Heart right ventricle (tissue), 16 donors: ENCODE measurements around the gene KLF2. TPM values are rescaled to one million over a fixed set of nuclear protein-coding genes. Genes with fewer than 3 reads are reported as not detected.

Source experiments
- ATAC-seq, 8 donors: fragments of 200-7000 bp; cut with Tn5 transposase; one replicate each; pipeline ENCODE4 v1.9.1; 2020; ENCODE audit warnings: mild to moderate bottlenecking in 8 of 8, moderate library complexity in 8 of 8, moderate number of reproducible peaks in 1 of 8
- DNase-seq, 2 donors: peaks; one replicate each; pipeline ENCODE4 v3.0.0-alpha.2; 2020
- H3K27ac ChIP-seq, 10 donors: fragments of 200-600 bp; sonication (generic) in 2 of 10; one replicate each; pipeline versions ENCODE4 v1.5.0 to v1.8.0; 2020 to 2022; ENCODE audit warnings: mild to moderate bottlenecking in 3 of 10
- H3K27me3 ChIP-seq, 7 donors: fragments of 200-600 bp; one replicate each; pipeline ENCODE4 v1.8.0; 2021 to 2022; ENCODE audit warnings: mild to moderate bottlenecking in 2 of 7
- H3K36me3 ChIP-seq, 9 donors: fragments of 200-600 bp; sonication (generic) in 1 of 9; one replicate each; pipeline versions ENCODE4 v1.5.0 to v1.8.0; 2020 to 2022; ENCODE audit warnings: mild to moderate bottlenecking in 2 of 9
- H3K4me1 ChIP-seq, 9 donors: fragments of 200-600 bp; sonication (generic) in 1 of 9; one replicate each; pipeline versions ENCODE4 v1.5.0 to v1.8.0; 2020 to 2022; ENCODE audit warnings: mild to moderate bottlenecking in 4 of 9
- H3K4me3 ChIP-seq, 10 donors: fragments of 200-600 bp; sonication (generic) in 2 of 10; one replicate each; pipeline versions ENCODE4 v1.5.0 to v1.8.0; 2020 to 2022; ENCODE audit warnings: mild to moderate bottlenecking in 7 of 10, moderate library complexity in 2 of 10
- H3K9me3 ChIP-seq, 11 donors: fragments of 200-600 bp in 10 of 11; sonication (generic) in 2 of 11; one replicate each; pipeline versions ENCODE4 v1.5.0 to v1.8.0; 2013 to 2022; ENCODE audit warnings: mild to moderate bottlenecking in 2 of 11, control low read depth in 1 of 11, moderate library complexity in 1 of 11
- CTCF ChIP-seq, 9 donors: fragments of 200-600 bp; sonication (generic) in 2 of 9; IDR thresholded peaks; one replicate each; pipeline versions ENCODE4 v1.5.0 to v1.8.0; 2021 to 2022; ENCODE audit warnings: antibody characterized with exemption in 9 of 9, mild to moderate bottlenecking in 5 of 9, moderate library complexity in 1 of 9
- WGBS, 2 donors: extraction: QIAGEN DNeasy Blood & Tissue Kit; methylation state at CpG; one replicate each; pipeline ENCODE4 v1.1.7; 2013; ENCODE audit warnings: inconsistent platforms in 1 of 2; 5-methylcytosine and 5-hydroxymethylcytosine counted together
- intact Hi-C, 10 donors: fragments of 100-400 bp; cut with DNase I; formaldehyde crosslinking; loops; one replicate each; pipeline versions ENCODE4 v1.11.1 to v1.14.2; 2022
- polyA plus RNA-seq, 2 donors: library from polyadenylated mRNA; stranded (reverse); fragments of 200-250 nt; gene quantifications; one replicate each; pipeline ENCODE4 v1.2.3, GENCODE V29; 2013
- total RNA-seq, 10 donors: library from RNA; stranded (reverse); fragmentation: NEBNext Ultra II Directional in 3 of 10; extraction: Animal tissue kit (Norgen Biotek cat#: 25700) in 3 of 10; gene quantifications; one replicate each; pipeline versions ENCODE4 v1.2.1 to v1.2.4, GENCODE V29; 2021 to 2023
- donor health status: Arrhythmogenic right ventricular cardiomyopathy.
- donor health status: ischemic (EF 13 %, LVEDD 7.1; RV severe dilation, severe dysfunction).
- donor health status: healthy with polysubstance abuse.
- donor health status: DM: no; HTN: yes; CAD: no.
- donor health status: DM: no; HTN: no; CAD: no.
- donor health status: ischemic (EF 25% LVEDD 6.9; RV normal size, moderate dysfunction).
- donor health status: ischemic (EF 25% LVEDD 5.7; RV mildly dilated, moderate dysfunction).
- donor health status: healthy.
- donor health status: DM: yes; HTN: yes; CAD: no.
- donor health status: Ischemic cardiomyopathy.
- donor health status: ischemic (EF 35%, LVEDD 5.7; RV mildly dilated, moderate dysfunction).
- donor health status: nonischemic (EF 11% LVEDD 7.7; RV severe dilation, severe dysfunction).
- donor health status: DM: yes; HTN: yes; CAD: no.
- donor health status: PGD.
- donor health status: ischemic (EF 29% LVEDD 5.4; RV normal size, mild dysfunction).
- donor health status: nonischemic (EF 23%, LVEDD 6.1; RV moderate dilation, normal function).

Gene KLF2
- total and polyA plus RNA-seq, 12 donors, result 22.4 to 76.2 (median 50.4) TPM

- no peak for ATAC-seq
- Histone ChIP-seq H3K36me3 (no peaks in the 10 kb centered on the region), H3K4me1 (peaks cover 13 to 88% (median 69%) of the 10 kb centered on the region in 9 donors), H3K27me3 (no peaks in the 10 kb centered on the region), H3K27ac (peak overlapping the region in 8 of 10 donors; percentile 17 to 99 (median 85)), H3K4me3 (no peak overlapping the region), H3K9me3 (peaks cover 0 to 5% (median 0%) of the 10 kb centered on the region in 11 donors)
- TF ChIP-seq CTCF (IDR thresholded peaks at IDR 0.05), result no peak
- DNase-seq, result peak in 1 of 2 donors; percentile 54
- intact Hi-C loops, result loop anchor here in 3 of 10 donors (5.0 kb wide), 1 partner anchor 34 kb away; the partner anchor contains the start of gene KLF2 (in 3 of the 3)
- 56 to 62% methylated on average over 9 of the region's 9 CpGs for WGBS, 2 donors
These were observed 36.1 kb upstream of the KLF2 start for GRCh38 chr19:16288544-16288943.

- 74 to 76% methylated on average over 7 of the region's 7 CpGs for WGBS, 2 donors
- DNase-seq (no peak), ATAC-seq (no peak)
- Histone ChIP-seq H3K4me3 (no peak overlapping the region), H3K27me3 (no peaks in the 10 kb centered on the region), H3K4me1 (peaks cover 14 to 88% (median 68%) of the 10 kb centered on the region in 9 donors), H3K36me3 (no peaks in the 10 kb centered on the region), H3K9me3 (peaks cover 0 to 5% (median 0%) of the 10 kb centered on the region in 11 donors), H3K27ac (peak overlapping the region in 7 of 10 donors; percentile 57 to 99 (median 73))
- intact Hi-C loops, result loop anchor here in 3 of 10 donors (5.0 kb wide), 1 partner anchor 33 kb away; the partner anchor contains the start of gene KLF2 (in 3 of the 3)
- no peak for TF ChIP-seq CTCF (IDR thresholded peaks at IDR 0.05)
These were observed 35.0 kb upstream of the KLF2 start for GRCh38 chr19:16289594-16289993.

- Histone ChIP-seq H3K36me3 (no peaks in the 10 kb centered on the region), H3K4me3 (no peak overlapping the region), H3K27me3 (no peaks in the 10 kb centered on the region), H3K4me1 (peaks cover 14 to 78% (median 59%) of the 10 kb centered on the region in 9 donors), H3K9me3 (peaks cover 0 to 5% (median 0%) of the 10 kb centered on the region in 11 donors), H3K27ac (peak overlapping the region; percentile 46 to 99 (median 68))
- TF ChIP-seq CTCF (IDR thresholded peaks at IDR 0.05), result no peak
- intact Hi-C loops, result loop anchor here in 1 of 10 donors (5.0 kb wide), 1 partner anchor 33 kb away; no protein-coding TSS in a partner anchor
- DNase-seq, result peak; percentile 23 to 50
- peak in 6 of 8 donors; percentile 18 to 58 (median 38) for ATAC-seq
- 69 to 73% methylated on average over 10 of the region's 10 CpGs for WGBS, 2 donors
These were observed 33.9 kb upstream of the KLF2 start for GRCh38 chr19:16290692-16291091.

GRCh38 chr19:16293118-16294091 lies 31.2 kb upstream of the KLF2 start:
- peak overlapping the region in 8 of 10 donors; percentile 2 to 41 (median 25) for H3K4me3 ChIP-seq
- TF ChIP-seq CTCF (IDR thresholded peaks at IDR 0.05), result no peak
- no peaks in the 10 kb centered on the region for H3K27me3 ChIP-seq
- peak; percentile 62 to 88 for DNase-seq
- H3K4me1 ChIP-seq, result peaks cover 6 to 57% (median 36%) of the 10 kb centered on the region in 9 donors
- peak; percentile 82 to 91 (median 88) for ATAC-seq
- 11% methylated on average over 27 of the region's 27 CpGs for WGBS, 2 donors
- peaks cover 0 to 5% (median 0%) of the 10 kb centered on the region in 11 donors for H3K9me3 ChIP-seq
- no peaks in the 10 kb centered on the region for H3K36me3 ChIP-seq
- intact Hi-C loops, result loop anchor here in 3 of 10 donors (1.0 to 5.0 kb wide), 3 partner anchors 23 to 36 kb away; no protein-coding TSS in a partner anchor
- H3K27ac ChIP-seq, result peak overlapping the region; percentile 73 to 99 (median 90)
